Mucosa of descending colon (tissue), 3 donors: ENCODE data around the gene IFNE. TPM values are rescaled to one million over a fixed set of nuclear protein-coding genes. Genes with fewer than 3 reads are reported as not detected.

Experiments used
- ATAC-seq: fragments of 200-7000 bp; cut with Tn5 transposase; one replicate; pipeline ENCODE4 v1.9.1; 2020; ENCODE audit warnings: mild to moderate bottlenecking, moderate library complexity
- DNase-seq, 3 donors: peaks; one replicate each; pipeline ENCODE4 v3.0.0-alpha.2; 2020
- H3K36me3 ChIP-seq: fragments of 200-600 bp; one replicate; pipeline ENCODE4 v1.8.0; 2021; ENCODE audit warnings: low read depth, mild to moderate bottlenecking
- H3K4me1 ChIP-seq: fragments of 200-600 bp; one replicate; pipeline ENCODE4 v1.8.0; 2021; ENCODE audit warnings: low read depth, mild to moderate bottlenecking
- H3K4me3 ChIP-seq: fragments of 200-600 bp; one replicate; pipeline ENCODE4 v1.8.0; 2021; ENCODE audit warnings: mild to moderate bottlenecking
- H3K9me3 ChIP-seq: fragments of 200-600 bp; one replicate; pipeline ENCODE4 v1.8.0; 2021; ENCODE audit warnings: mild to moderate bottlenecking
- intact Hi-C, 2 donors: fragments of 100-400 bp; cut with DNase I in 1 of 2; cut with micrococcal nuclease in 1 of 2; formaldehyde crosslinking; loops; one replicate each; pipeline versions ENCODE4 v1.11.0 to v1.11.1; 2022; cut with DNase I, micrococcal nuclease
- total RNA-seq, 3 donors: library from RNA; stranded (reverse); fragmentation: NEBNext Ultra II Directional in 2 of 3; extraction: Animal tissue kit (Norgen Biotek cat#: 25700) in 2 of 3; gene quantifications; one replicate each; pipeline versions ENCODE4 v1.2.1 to v1.2.4, GENCODE V29; 2021 to 2023
- TF ChIP-seq, protein P1 (sequence below): fragments of 200-600 bp; IDR thresholded peaks from one replicate; pipeline ENCODE4 v1.8.0; 2022; ENCODE audit warnings: antibody characterized with exemption, mild to moderate bottlenecking
- donor health status: DM: no; HTN: no; CAD: no; lungs with moderate emphysema.
- donor health status: DM: no; HTN: no; CAD: no.
- donor health status: DM: no; HTN: yes; CAD: no.

IFNE gene
- total RNA-seq, 3 donors from 2014 or later, result not detected

DNA sequence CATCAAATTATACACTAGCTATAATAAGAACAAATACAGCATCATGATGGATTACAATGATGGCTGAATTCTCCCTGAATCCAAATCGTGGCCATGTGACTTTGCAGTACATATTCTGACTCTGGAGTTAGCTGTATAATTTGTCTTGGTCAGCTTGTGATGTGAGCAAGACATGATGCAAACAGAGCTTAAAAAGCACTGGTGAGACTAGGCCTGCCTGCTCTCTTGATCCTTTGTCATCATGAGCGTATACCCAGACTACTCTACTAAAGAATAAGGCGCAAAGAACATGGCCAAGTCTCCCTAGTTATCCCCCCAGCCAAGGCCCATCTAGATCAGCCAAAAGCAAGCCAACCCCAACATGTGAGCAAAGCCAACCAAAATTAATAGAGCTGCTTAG, 34.7 kb upstream of the IFNE start:
- Histone ChIP-seq H3K4me1 (no peaks in the 10 kb centered on the region), H3K9me3 (no peaks in the 10 kb centered on the region), H3K4me3 (no peak overlapping the region), H3K36me3 (no peaks in the 10 kb centered on the region)
- ATAC-seq (no peak), DNase-seq (no peak)
- intact Hi-C loops, result no loop called here
- TF ChIP-seq, protein P1, sequence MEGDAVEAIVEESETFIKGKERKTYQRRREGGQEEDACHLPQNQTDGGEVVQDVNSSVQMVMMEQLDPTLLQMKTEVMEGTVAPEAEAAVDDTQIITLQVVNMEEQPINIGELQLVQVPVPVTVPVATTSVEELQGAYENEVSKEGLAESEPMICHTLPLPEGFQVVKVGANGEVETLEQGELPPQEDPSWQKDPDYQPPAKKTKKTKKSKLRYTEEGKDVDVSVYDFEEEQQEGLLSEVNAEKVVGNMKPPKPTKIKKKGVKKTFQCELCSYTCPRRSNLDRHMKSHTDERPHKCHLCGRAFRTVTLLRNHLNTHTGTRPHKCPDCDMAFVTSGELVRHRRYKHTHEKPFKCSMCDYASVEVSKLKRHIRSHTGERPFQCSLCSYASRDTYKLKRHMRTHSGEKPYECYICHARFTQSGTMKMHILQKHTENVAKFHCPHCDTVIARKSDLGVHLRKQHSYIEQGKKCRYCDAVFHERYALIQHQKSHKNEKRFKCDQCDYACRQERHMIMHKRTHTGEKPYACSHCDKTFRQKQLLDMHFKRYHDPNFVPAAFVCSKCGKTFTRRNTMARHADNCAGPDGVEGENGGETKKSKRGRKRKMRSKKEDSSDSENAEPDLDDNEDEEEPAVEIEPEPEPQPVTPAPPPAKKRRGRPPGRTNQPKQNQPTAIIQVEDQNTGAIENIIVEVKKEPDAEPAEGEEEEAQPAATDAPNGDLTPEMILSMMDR, result no peak

DNA sequence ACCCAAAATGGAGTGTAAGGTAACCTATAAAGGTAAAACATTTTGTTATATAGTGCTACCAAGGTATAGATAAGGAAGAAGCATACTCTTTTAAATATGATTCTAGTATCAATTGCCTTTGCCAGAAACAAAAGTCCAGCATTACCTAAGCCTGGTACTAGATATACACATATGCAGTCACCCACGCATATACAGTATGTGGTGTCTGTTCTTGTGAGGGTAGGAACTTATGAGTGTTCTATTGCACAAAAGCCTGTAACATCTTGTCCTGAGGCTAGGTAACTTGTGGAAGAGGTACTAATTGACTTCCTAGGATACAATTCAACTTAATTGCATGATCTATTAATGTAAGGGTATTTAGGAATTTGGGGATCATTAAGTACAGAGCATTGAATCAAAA, 31.3 kb upstream of the IFNE start:
- ATAC-seq, result no peak
- Histone ChIP-seq H3K4me3 (no peak overlapping the region), H3K36me3 (no peaks in the 10 kb centered on the region), H3K9me3 (no peaks in the 10 kb centered on the region), H3K4me1 (no peaks in the 10 kb centered on the region)
- intact Hi-C loops, result no loop called here
- DNase-seq, result no peak
- TF ChIP-seq, protein P1, result no peak

DNA sequence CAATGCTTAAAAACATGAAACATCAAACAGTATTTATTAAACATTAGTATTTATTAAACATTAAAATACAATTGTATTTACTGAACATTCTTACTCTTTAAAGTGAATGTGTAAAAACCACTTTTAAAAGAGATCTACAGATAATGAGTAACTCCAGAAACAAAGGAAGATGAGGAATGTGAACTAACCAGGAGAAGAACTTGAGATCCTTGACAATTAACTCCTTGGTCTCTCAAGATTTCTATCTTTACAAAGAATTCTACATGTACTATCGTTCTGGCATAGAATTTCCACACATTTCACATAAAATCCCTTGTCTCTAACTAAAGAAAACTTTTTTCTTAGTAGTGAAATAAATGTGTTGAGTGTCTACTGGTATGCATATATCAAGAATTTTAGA, 28.7 kb upstream of the IFNE start:
- no peak overlapping the region for H3K4me3 ChIP-seq
- no peak for ATAC-seq

DNA sequence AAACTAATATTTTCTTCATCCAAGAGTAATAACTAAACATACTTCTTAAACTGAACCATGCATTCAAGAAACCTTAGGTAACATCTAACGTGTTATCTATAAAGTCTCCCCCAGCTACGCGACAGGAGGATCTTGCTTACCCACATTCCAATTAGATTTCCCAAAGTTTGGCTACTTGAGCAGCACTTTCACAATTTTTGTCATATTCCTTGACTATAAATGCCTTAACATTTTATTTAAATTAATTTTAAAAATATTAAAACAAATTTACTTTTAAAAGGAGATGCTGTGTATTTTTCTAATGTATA, 25.3 kb upstream of the IFNE start:
- Histone ChIP-seq H3K9me3 (no peaks in the 10 kb centered on the region), H3K4me3 (no peak overlapping the region), H3K4me1 (no peaks in the 10 kb centered on the region), H3K36me3 (no peaks in the 10 kb centered on the region)
- ATAC-seq (no peak), DNase-seq (no peak)
- TF ChIP-seq, protein P1, result no peak
- intact Hi-C loops, result no loop called here

More for the DNA sequence above, 28.7 kb upstream of the IFNE start:
- Histone ChIP-seq H3K9me3 (no peaks in the 10 kb centered on the region), H3K4me1 (no peaks in the 10 kb centered on the region), H3K36me3 (no peaks in the 10 kb centered on the region)
- intact Hi-C loops, result no loop called here
- DNase-seq, result no peak
- TF ChIP-seq, protein P1, result no peak

DNA sequence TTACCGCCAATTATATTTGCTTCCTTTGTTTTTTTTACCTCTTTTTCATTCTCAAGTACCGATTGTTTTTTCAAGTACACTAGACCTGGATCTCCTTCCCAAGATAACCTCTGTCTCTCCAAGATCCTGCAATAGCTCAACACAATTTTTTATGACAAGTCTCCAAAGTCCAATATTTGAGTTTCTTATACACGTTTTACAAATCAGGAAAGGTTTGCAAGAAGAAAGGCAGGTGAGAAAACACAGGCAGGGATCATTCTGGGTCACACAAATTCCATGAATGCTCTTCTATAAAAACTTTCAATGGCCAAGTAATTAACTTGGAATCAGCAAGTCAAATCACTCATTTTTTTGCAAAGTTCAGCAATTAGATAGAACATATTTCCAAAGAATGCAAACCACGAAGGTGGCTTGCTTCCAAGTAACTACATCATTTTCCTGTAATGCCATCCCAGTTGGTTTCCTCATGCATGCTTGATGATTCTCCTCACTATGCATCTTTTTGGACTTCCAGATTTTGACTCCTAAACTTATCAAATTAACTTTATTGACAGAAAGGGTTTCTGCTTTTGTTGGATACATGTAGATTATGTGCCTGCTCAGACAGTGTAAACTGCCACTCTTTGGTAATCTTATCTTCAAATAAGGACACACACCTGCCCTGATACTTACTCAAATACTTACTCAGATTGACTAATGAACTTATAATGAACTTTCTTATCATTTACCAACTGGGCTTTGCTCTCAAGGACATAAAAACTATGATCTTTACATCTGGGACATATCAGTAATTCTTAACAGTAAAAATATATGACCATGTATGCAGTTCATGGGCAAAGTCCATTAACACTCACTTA, 24.7 kb upstream of the IFNE start:
- H3K9me3 ChIP-seq, result no peaks in the 10 kb centered on the region
- ATAC-seq (no peak), DNase-seq (no peak)
- intact Hi-C loops, result no loop called here
- H3K36me3 ChIP-seq, result no peaks in the 10 kb centered on the region
- H3K4me3 ChIP-seq, result no peak overlapping the region
- TF ChIP-seq, protein P1, result no peak
- no peaks in the 10 kb centered on the region for H3K4me1 ChIP-seq
